Endodermal cell (in vitro differentiated cells): ENCODE results near the gene BRMS1. TPM values are rescaled to one million over a fixed set of nuclear protein-coding genes. Genes with fewer than 3 reads are reported as not detected.

Experiments
- DNase-seq: peaks from one replicate; pipeline ENCODE4 v3.0.0-alpha.2; 2017
- H3K27ac ChIP-seq: 2 replicates; pipeline ENCODE4 v1.5.1; 2013; ENCODE audit warnings: mild to moderate bottlenecking, low read depth, low read length, moderate library complexity
- H3K27me3 ChIP-seq: 2 replicates; pipeline ENCODE4 v1.6.1; 2013; ENCODE audit warnings: mild to moderate bottlenecking, low read length, moderate library complexity; ENCODE audit not compliant: insufficient read depth, control insufficient read depth, poor library complexity, severe bottlenecking
- H3K36me3 ChIP-seq: 2 replicates; pipeline ENCODE4 v1.7.0; 2013; ENCODE audit warnings: mild to moderate bottlenecking, low read length, moderate library complexity; ENCODE audit not compliant: control insufficient read depth, insufficient read depth
- H3K4me1 ChIP-seq: one replicate; pipeline ENCODE4 v1.7.0; 2013; ENCODE audit warnings: low read length; ENCODE audit not compliant: control insufficient read depth, insufficient read depth
- H3K4me3 ChIP-seq: 2 replicates; pipeline ENCODE4 v1.5.1; 2013; ENCODE audit warnings: mild to moderate bottlenecking, low read length, moderate library complexity
- H3K9ac ChIP-seq: 2 replicates; pipeline ENCODE4 v1.6.1; 2013; ENCODE audit warnings: mild to moderate bottlenecking, low read length, moderate library complexity; ENCODE audit not compliant: poor library complexity, severe bottlenecking; ENCODE audit errors: extremely low read depth
- H3K9me3 ChIP-seq: 2 replicates; pipeline ENCODE4 v1.6.1; 2013; ENCODE audit warnings: mild to moderate bottlenecking, low read length, moderate library complexity; ENCODE audit not compliant: control insufficient read depth
- H3K27ac Mint-ChIP-seq: 2 replicates; pipeline ENCODE4 v1.8.0; 2020; ENCODE audit warnings: mixed read lengths
- H3K27me3 Mint-ChIP-seq: 2 replicates; pipeline ENCODE4 v1.8.0; 2021; ENCODE audit warnings: mild to moderate bottlenecking, mixed read lengths; ENCODE audit not compliant: insufficient read depth
- H3K36me3 Mint-ChIP-seq: 2 replicates; pipeline ENCODE4 v1.8.0; 2020; ENCODE audit warnings: low read depth, mixed read lengths
- H3K4me1 Mint-ChIP-seq: 2 replicates; pipeline ENCODE4 v1.8.0; 2020; ENCODE audit warnings: mixed read lengths
- H3K4me3 Mint-ChIP-seq: 2 replicates; pipeline ENCODE4 v1.8.0; 2020; ENCODE audit warnings: mild to moderate bottlenecking, moderate library complexity, mixed read lengths
- H3K9me3 Mint-ChIP-seq: 2 replicates; pipeline ENCODE4 v1.8.0; 2020; ENCODE audit warnings: mild to moderate bottlenecking, mixed read lengths
- CTCF ChIP-seq: fragments of 200-600 bp; sonication (generic); conservative IDR thresholded peaks from 2 replicates; pipeline ENCODE4 v1.5.0; 2021; ENCODE audit warnings: antibody characterized with exemption, mild to moderate bottlenecking
- WGBS, 2 experiments: methylation state at CpG; one replicate each; pipeline versions ENCODE4 v1.1.5 to v1.1.7; 2013; ENCODE audit warnings: missing lambda C conversion rate in 2 of 2, mixed read lengths in 1 of 2; ENCODE audit not compliant: insufficient coverage in 1 of 2, insufficient read length in 1 of 2; 5-methylcytosine and 5-hydroxymethylcytosine counted together
- total RNA-seq, 2 donors: library from RNA; stranded (reverse); fragmentation: NEBNext Ultra II Directional in 1 of 2; extraction: Animal tissue kit (Norgen Biotek cat#: 25700) in 1 of 2; gene quantifications; 2 replicates in 1 of 2; 3 replicates in 1 of 2; pipeline ENCODE4 v1.2.1, GENCODE V29; 2021

BRMS1 gene
- total RNA-seq, 2 donors from 2014 or later, result 38.7 to 40.3 TPM

GRCh38 chr11:66289548-66290329, 55.2 kb downstream of the BRMS1 start:
- Mint-ChIP-seq H3K27ac (peak overlapping the region; percentile 97), H3K27me3 (peaks cover 45% of the 10 kb centered on the region), H3K4me1 (peaks cover 6% of the 10 kb centered on the region), H3K36me3 (peaks cover 2% of the 10 kb centered on the region), H3K9me3 (no peaks in the 10 kb centered on the region), H3K4me3 (peak overlapping the region; percentile 75)
- DNase-seq, result peak; percentile 96
- no peak for TF ChIP-seq CTCF
- 15 to 32% methylated on average over 13 to 36 of the region's 36 CpGs for WGBS, 2 experiments
- Histone ChIP-seq H3K9me3 (no peaks in the 10 kb centered on the region), H3K27me3 (peaks cover 46% of the 10 kb centered on the region), H3K9ac (peak overlapping the region; percentile 91), H3K27ac (peak overlapping the region; percentile 90), H3K36me3 (peaks cover 19% of the 10 kb centered on the region), H3K4me1 (no peaks in the 10 kb centered on the region), H3K4me3 (peak overlapping the region; percentile 97)

GRCh38 chr11:66288671-66289547, 56.0 kb downstream of the BRMS1 start, which contains the start of gene YIF1A:
TSS of gene YIF1A (minus strand) at chr11:66289143. CDS start at chr11:66288985, 158 bp downstream.
- peak within 1 kb of the TSS; percentile 97 for H3K27ac Mint-ChIP-seq
- peaks cover 6% of the 10 kb centered on the region for H3K36me3 Mint-ChIP-seq
- peak; percentile 100 for DNase-seq
- Histone ChIP-seq H3K27ac (peak within 1 kb of the TSS; percentile 90), H3K9ac (peak within 1 kb of the TSS; percentile 91), H3K4me3 (peak within 1 kb of the TSS; percentile 97), H3K27me3 (peaks cover 41% of the 10 kb centered on the region), H3K36me3 (peaks cover 26% of the 10 kb centered on the region), H3K4me1 (no peaks in the 10 kb centered on the region), H3K9me3 (no peaks in the 10 kb centered on the region)
- peaks cover 41% of the 10 kb centered on the region for H3K27me3 Mint-ChIP-seq
- peak within 1 kb of the TSS; percentile 75 for H3K4me3 Mint-ChIP-seq
- 0% methylated on average over 39 to 87 of the region's 87 CpGs for WGBS, 2 experiments
- H3K9me3 Mint-ChIP-seq, result no peaks in the 10 kb centered on the region
- H3K4me1 Mint-ChIP-seq, result peaks cover 6% of the 10 kb centered on the region
- peak; percentile 17 for TF ChIP-seq CTCF

GRCh38 chr11:66287889-66288670, 56.8 kb downstream of the BRMS1 start:
- H3K9me3 Mint-ChIP-seq, result no peaks in the 10 kb centered on the region
- H3K4me1 Mint-ChIP-seq, result peaks cover 6% of the 10 kb centered on the region
- Histone ChIP-seq H3K27ac (peak overlapping the region; percentile 83), H3K36me3 (peaks cover 26% of the 10 kb centered on the region), H3K9me3 (no peaks in the 10 kb centered on the region), H3K4me1 (no peaks in the 10 kb centered on the region), H3K9ac (peak overlapping the region; percentile 91), H3K4me3 (peak overlapping the region; percentile 97), H3K27me3 (peaks cover 33% of the 10 kb centered on the region)
- no peak for DNase-seq
- 52 to 60% methylated on average over 13 to 20 of the region's 20 CpGs for WGBS, 2 experiments
- H3K27ac Mint-ChIP-seq, result peak overlapping the region; percentile 88
- peaks cover 6% of the 10 kb centered on the region for H3K36me3 Mint-ChIP-seq
- peak overlapping the region; percentile 75 for H3K4me3 Mint-ChIP-seq
- no peak for TF ChIP-seq CTCF
- peaks cover 33% of the 10 kb centered on the region for H3K27me3 Mint-ChIP-seq
